Measurements from ENCODE around the gene KPNA6. TPM values are rescaled to one million over a fixed set of nuclear protein-coding genes. Genes with fewer than 3 reads are reported as not detected.

KPNA6 gene
- total and polyA plus RNA-seq, 10 of the 15 experiments (the other 5 are each of a cell fraction or from before 2014, with no cell fraction given) = 11.1 to 55.6 (median 25.9) TPM

- TF ChIP-seq ZBTB40 (IDR thresholded peaks at IDR 0.05; ENCODE audit: borderline replicate concordance) (peak; percentile 66; the same call in 1 of the 2 replicates), KLF5 (IDR thresholded peaks at IDR 0.05; ENCODE audit: partially characterized antibody) (peak; percentile 65), CBFB (IDR thresholded peaks at IDR 0.05; ENCODE audit: low read depth) (peak; percentile 77), TCF12 (IDR thresholded peaks at IDR 0.05; ENCODE audit: low read depth, low read length) (0 out of 2 replicates have a peak, but pooled peaks have one; percentile 48), GABPA (IDR thresholded peaks at IDR 0.05; ENCODE audit: low read depth) (peak; percentile 54; the same call in 1 of the 2 replicates), CREB1 (IDR thresholded peaks at IDR 0.05; ENCODE audit: low read depth) (peak; percentile 47; the same call in 1 of the 2 replicates), SIN3A (IDR thresholded peaks at IDR 0.05; ENCODE audit: low read depth, low read length) (peak; percentile 75), MLLT1 (IDR thresholded peaks at IDR 0.05) (peak; percentile 67), NRF1 (conservative IDR thresholded peaks at IDR 0.05; ENCODE audit: low read depth, low read length) (0 out of 2 replicates have a peak, but pooled peaks have one; percentile 6), MYB (IDR thresholded peaks at IDR 0.05; ENCODE audit: borderline replicate concordance, low read depth, low read length) (no peak), RUNX3 (IDR thresholded peaks at IDR 0.05; ENCODE audit: low read length) (peak; percentile 82), MEF2A (IDR thresholded peaks at IDR 0.05; ENCODE audit: insufficient read depth, low read depth, low read length) (0 out of 2 replicates have a peak, but pooled peaks have one; percentile 17), IKZF1 (conservative IDR thresholded peaks at IDR 0.05) (peak; percentile 74), POLR2A (IDR thresholded peaks at IDR 0.05; ENCODE audit: low read depth, low read length) (peak; percentile 96), PBX3 (IDR thresholded peaks at IDR 0.05; ENCODE audit: insufficient replicate concordance, low read depth, low read length) (no peak), RCOR1 (conservative IDR thresholded peaks at IDR 0.05; ENCODE audit: low read depth, low read length) (peak; percentile 59; the same call in 1 of the 2 replicates), NFYA (IDR thresholded peaks at IDR 0.05; ENCODE audit: borderline replicate concordance, low read depth, low read length) (no peak), BHLHE40 (IDR thresholded peaks at IDR 0.05; ENCODE audit: borderline replicate concordance in 1 of 2, low read depth in 2 of 2, low read length in 1 of 2) (peak; percentile 46 to 73; a peak in 3 of 4 replicates)
Measured at GRCh38 chr1:32072622-32073298, 35.1 kb upstream of the KPNA6 start, which contains the start of gene TMEM39B (continued).
